Glomerular visceral epithelial cell (primary cell): ENCODE measurements around the gene POU2F3.

ENCODE experiments used
- DNase-seq: peaks from one replicate; pipeline ENCODE4 v3.0.0-alpha.2; 2016; ENCODE audit errors: extremely low spot score

POU2F3 gene

DNA sequence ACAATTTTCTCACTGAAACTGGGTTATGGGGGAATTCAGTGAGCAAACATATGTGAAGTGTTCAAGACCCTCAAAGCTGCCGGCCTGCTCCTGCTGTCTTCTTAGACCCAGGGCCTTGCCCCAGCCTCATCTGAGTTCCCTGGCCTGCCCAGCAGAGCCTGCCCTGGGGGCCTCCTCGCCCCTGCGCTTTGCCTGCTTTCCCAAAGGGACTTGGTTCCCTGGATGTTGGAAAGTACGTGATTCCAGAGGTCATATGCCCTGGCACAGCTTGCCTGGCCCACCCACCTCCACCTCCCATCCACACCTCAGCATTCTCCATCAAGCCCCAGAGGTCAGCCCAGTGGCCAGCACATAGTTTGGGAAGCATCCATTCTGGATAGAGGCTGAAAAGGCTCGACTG, 13.7 kb upstream of the POU2F3 start:
- DNase-seq: no peak

GRCh38 chr11:120226714-120227113, 13.2 kb upstream of the POU2F3 start:
- no peak for DNase-seq

GRCh38 chr11:120227228-120227852, 12.6 kb upstream of the POU2F3 start:
- no peak for DNase-seq

DNA sequence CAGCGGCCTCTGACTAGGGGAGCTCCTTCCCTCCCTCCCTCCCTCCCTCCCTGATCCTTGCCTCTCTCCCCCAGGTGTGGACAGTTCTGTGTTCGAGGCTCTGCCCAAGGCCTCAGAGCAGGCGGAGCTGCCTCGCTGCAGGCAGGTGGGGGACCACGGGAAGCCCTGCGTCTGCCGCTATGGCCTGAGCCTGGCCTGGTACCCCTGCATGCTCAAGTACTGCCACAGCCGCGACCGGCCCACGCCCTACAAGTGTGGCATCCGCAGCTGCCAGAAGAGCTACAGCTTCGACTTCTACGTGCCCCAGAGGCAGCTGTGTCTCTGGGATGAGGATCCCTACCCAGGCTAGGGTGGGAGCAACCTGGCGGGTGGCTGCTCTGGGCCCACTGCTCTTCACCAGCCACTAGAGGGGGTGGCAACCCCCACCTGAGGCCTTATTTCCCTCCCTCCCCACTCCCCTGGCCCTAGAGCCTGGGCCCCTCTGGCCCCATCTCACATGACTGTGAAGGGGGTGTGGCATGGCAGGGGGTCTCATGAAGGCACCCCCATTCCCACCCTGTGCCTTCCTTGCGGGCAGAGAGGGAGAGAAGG, 11.1 kb upstream of the POU2F3 start:
- DNase-seq: no peak

DNA sequence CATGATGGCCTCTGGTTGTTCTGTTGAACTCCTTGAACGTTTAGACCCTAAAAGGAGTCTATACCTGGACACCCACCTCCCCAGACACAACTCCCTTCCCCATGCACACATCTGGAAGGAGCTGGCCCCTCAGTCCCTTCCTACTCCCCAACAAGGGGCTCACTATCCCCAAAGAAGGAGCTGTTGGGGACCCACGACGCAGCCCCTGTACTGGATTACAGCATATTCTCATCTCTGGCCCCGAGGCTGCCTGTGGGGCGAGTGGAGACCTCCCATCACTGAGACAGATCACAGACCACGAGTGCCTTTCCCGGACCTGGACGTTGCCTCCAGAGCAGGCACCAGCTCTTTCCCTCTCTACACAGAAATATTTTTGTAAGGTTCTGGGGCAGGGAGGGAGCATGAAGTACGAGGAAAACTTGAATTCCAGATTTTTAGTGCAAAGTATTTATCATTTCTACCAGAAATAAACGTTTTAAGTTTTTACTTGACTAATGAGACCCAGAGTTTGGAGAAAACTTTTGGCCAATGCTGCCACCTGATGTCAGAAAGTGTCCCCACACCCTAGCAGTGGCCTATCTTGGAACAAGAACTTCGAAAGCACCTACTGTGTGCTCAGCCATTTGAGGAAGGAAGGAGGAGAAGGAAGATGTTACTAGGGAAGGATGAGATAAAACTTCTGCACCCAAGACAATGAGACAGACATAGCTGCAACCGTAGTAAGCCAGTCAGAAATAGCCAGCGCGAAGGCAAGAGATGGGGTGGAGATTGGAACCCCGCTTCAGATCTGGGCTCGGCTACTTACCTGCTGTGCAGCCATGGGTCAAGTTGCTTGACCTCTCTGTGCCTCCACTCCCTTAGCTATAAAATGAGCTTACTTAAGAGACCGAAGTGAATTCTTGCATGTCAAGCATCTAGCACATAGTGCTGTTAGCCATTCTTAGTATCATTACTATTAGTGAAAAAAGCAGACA, 10.2 kb upstream of the POU2F3 start:
- DNase-seq: peak; percentile 17

GRCh38 chr11:120230433-120231071, 9.4 kb upstream of the POU2F3 start:
- no peak for DNase-seq

- DNase-seq: no peak
These were observed 8.0 kb upstream of the POU2F3 start for GRCh38 chr11:120231963-120232362.

GRCh38 chr11:120233207-120233803, 6.6 kb upstream of the POU2F3 start:
- no peak for DNase-seq

DNA sequence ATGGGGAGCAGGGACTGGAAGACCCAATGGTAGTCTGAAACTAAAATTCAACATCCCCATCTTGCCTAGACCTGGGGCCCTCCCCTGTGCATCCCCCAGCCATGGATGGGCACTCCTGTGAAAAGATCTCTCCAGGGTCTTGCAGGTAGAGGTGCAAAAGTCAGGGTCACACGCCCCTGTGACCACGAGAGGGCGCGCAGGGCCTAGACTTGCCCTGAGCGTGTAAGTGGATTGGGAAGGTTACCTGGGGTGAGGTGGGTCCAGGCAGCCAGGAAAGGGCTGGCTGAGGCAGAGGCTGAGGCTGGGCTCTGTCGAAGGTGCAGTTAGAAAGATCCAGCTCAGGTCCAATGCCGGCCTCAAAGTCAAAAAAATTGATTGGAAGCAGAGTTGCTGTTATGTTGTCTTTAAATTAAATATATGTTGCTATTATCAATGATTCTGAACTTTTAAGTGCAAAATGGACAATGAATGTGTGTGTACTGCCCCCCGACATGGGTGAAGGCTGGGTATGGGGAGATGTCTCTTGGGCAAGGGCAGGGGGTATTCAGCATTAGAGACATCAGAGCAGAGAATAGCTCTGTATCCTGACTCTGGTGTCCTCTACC, 4.8 kb upstream of the POU2F3 start:
- DNase-seq: peak; percentile 64

DNA sequence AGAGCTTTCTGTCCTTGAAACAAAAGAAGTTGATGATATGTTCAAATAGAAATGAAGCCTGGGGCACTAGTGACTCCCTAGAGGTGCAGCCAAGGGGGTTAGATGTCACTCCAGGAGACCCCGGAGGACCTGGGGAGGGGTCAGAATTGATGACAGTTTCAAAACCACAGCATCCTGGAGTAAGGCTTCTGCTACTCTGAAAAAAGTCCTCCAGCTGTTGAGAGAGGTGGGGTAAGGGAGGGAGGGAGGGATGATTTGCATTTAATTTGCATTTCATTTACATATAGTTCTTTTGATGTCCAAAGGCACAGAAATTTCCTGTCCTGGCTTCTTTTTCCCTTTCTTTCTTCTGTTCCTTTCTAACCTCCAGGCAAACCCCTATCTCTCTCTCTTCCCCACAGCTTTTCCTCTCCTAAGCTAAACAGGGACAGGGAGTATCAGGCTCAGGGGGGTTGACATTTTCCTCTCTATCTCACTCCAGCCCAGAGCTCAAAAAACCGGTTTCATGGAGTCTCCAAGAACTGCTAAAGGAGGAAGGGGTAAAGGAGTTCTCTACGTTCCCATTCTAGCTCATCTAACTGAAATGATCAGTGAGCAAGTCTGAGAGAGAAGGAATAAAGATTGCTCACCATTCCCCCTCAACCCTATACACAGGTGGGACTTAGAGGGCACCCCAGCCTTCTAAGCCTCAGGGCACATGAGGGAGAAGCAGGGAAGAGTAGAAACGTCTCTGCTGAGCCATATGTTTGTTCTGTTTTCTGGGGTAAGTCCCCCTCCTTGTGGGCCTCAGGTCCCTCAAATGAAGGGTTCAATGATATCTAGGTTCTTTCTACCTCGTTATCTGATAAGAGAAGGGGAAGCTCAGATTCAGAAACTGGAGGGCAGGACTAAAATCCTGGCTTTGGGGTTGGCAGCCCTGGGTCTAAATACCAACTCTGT, 3.5 kb upstream of the POU2F3 start:
- no peak for DNase-seq

DNA sequence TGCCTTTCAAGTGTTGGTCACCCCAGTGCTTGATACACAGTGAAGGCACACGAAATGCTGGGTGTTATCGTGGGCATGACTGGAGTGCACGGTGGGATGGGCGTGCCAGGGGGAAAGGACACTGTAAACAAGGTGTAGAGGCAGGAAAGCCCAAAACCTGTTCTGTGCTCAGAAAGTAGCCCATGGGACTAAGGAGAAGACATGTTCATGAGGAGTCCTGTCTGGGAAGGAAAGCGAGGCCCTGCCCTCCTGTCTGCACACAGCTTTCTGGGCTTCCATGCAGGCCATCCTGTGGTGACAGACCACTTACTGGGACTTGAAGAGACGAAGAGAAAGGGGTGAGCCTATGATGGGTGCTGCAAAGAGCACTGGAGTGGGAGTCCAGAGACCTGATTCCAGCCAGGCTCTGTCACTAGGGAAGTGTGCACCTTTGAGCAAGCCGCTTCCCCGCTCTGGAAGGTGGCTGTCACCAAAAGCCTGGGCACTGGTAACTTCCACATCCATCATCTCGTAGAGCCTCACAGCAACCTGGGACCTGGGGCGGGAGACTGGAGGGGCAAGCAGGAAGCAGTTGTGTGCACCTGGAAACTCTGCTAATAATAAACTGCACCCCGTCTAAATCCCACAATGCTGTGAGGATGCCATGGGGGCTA, 846 bp upstream of the POU2F3 start:
- DNase-seq: no peak

GRCh38 chr11:120240866-120241265, 926 bp downstream of the POU2F3 start:
- no peak for DNase-seq

DNA sequence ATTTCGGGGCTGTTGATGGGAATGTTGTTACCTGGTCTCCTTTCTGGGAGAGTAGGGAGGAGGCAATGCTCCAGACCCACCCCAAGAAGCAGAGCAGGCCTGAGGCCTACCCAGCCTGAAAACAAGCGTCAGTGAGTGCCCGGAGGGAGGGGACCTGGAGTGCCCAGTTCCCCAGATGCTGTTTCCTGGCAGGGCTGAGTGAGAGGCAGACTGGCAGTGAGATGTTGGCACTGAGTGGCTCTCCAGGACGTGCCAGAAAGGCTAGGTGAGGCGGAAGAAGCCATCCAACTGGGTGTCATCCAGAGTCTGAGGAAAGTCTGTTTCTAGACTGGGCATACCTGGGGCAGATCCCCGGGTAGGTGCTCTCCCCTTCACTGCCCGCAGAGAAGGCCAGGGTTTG, 1.3 kb downstream of the POU2F3 start:
- no peak for DNase-seq

DNA sequence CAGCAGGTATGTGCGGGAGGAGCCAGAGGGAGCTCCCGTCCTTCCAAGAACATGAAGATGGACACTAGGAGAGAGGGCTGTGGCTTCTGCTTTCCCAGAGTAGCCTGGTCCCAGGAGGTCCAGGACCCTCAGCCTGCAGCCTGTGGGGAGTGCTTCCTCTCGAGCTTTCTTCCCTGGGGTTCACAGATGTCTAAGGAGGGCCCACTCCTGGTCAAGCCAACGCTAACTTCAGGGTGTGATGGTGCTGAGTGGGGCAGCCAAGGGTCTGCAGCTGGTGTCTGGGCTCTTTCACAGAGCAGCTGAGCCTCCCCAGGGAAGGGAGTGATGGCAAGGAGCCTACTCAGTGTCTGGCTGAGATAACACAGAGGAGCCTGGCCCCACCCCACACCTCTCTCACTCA, 3.3 kb downstream of the POU2F3 start:
- DNase-seq: no peak

DNA sequence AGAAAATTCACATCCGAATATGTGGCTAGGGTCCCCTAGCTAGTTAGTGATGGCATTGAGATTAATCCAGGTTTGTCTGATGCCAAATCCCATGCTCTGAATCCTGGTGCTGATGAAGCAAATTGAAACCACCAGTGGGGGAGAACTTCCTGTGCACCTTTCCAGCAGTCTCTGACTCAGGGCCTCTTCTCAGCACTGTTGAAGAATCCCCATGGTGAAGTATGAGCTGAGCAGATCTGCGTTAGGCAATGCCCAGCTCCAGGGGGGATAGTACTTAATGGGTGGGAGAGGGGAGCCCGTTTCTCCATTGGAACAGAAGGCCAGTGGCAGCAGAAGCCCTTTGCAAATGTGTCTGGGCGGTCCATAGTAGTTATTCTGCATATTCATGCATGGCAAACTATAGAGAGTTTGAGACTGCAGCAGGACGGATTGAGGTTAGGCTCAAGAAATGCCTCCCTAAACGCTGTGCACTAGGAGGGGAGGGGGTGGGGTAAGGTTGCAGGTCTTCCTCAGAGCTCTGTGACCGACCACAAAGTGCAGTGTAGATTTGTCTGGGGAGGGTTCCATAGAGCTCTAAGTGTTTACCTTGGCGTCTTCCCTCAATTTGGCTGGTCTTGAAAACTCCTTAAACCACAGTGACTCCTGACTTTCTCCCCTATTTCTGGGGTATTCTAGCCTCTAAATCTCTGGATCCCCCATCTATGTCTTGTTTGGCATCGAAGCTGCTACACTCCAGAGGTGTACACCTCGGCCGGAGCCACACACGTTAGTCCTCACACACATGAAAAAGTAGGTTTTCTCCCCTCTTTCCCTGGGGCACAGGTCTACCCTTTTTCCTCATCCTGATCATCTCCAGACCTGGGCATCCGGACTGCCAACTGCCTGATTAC, 4.8 kb downstream of the POU2F3 start:
- DNase-seq: peak; percentile 8

GRCh38 chr11:120245434-120245833, 5.5 kb downstream of the POU2F3 start:
- no peak for DNase-seq

DNA sequence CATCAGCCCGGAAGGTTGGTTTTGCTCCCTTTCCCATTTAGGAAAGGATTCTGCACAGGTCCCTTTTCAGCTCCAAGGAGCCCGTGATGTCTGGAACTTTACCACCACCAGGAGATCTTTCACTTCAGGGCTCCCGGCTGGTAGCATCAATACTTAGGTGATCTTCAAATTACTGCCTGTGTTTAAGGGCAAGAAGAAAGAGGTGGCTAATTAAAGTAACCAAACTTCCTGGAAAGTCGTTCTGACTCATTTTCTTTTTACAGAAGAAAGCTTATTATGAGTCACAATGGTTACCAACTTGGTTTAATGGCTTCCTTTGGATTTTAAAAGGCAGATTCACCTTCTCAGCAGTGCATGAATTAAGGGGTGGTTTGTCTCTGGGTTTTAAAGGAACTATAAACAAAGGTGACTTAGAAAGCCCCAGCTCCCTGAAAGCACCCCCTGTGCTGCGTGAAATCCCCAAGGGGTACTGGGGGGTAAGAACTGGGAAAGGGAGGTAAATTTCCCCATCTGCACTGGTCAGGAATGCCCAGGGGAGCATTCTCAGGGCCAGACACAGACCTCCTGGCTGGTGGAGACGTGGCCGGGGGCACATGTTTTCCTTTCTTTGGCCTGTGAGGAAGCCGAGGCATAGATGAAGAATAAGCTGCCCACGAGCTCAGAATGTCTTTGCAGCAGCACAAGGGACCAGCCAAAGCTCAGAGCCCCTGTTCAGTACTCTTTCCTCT, 8.8 kb downstream of the POU2F3 start:
- DNase-seq: peak; percentile 52
